Activated CD8-positive, alpha-beta T cell treated with anti-CD3 and anti-CD28 coated beads for 36 hours (primary cell): ENCODE data around the gene STAG2. TPM values are rescaled to one million over a fixed set of nuclear protein-coding genes. Genes with fewer than 3 reads are reported as not detected.

ENCODE experiments used
- ATAC-seq: fragments of 200-7000 bp; cut with Tn5 transposase; one replicate; pipeline ENCODE4 v1.10.0; 2021; ENCODE audit warnings: mild to moderate bottlenecking, moderate library complexity
- CTCF ChIA-PET: fragments of 350-600 bp; sonication (Branson Sonifier 250); formaldehyde crosslinking; loops from one replicate; lab custom pipeline; 2021; ENCODE audit warnings: antibody characterized with exemption; lab: Charles Lee
- POLR2A ChIA-PET: fragments of 350-600 bp; sonication (Branson Sonifier 250); formaldehyde crosslinking; loops from one replicate; lab custom pipeline; 2021; ENCODE audit warnings: antibody characterized with exemption; lab: Charles Lee
- DNase-seq: peaks from one replicate; pipeline ENCODE4 v3.0.0-alpha.2; 2020
- H3K27ac Mint-ChIP-seq: one replicate; pipeline ENCODE4 v1.8.0; 2021; ENCODE audit warnings: mild to moderate bottlenecking, mixed read lengths
- H3K27me3 Mint-ChIP-seq: one replicate; pipeline ENCODE4 v1.8.0; 2021; ENCODE audit warnings: mixed read lengths
- H3K36me3 Mint-ChIP-seq: one replicate; pipeline ENCODE4 v1.8.0; 2021; ENCODE audit warnings: low read depth, mixed read lengths
- H3K4me1 Mint-ChIP-seq: one replicate; pipeline ENCODE4 v1.8.0; 2021; ENCODE audit warnings: low read depth, mixed read lengths
- H3K4me3 Mint-ChIP-seq: one replicate; pipeline ENCODE4 v1.8.0; 2021; ENCODE audit warnings: mild to moderate bottlenecking, moderate library complexity, mixed read lengths
- H3K9me3 Mint-ChIP-seq: one replicate; pipeline ENCODE4 v1.8.0; 2021; ENCODE audit warnings: mixed read lengths
- CTCF ChIP-seq: fragments of 200-600 bp; IDR thresholded peaks from one replicate; pipeline ENCODE4 v1.8.0; 2022; ENCODE audit warnings: antibody characterized with exemption, mild to moderate bottlenecking
- intact Hi-C: fragments of 100-400 bp; cut with micrococcal nuclease; formaldehyde crosslinking; loops from one replicate; pipeline ENCODE4 v1.10.0; 2022
- total RNA-seq, 2 experiments: library from RNA; stranded (reverse); gene quantifications; one replicate each; pipeline ENCODE4 v1.2.3, GENCODE V29; 2021

STAG2 gene
- total RNA-seq, 2 experiments from 2014 or later, result 93.9 to 98.4 TPM

GRCh38 chrX:123962794-123963373, 1.4 kb downstream of the STAG2 start:
- no peaks in the 10 kb centered on the region for H3K27me3 Mint-ChIP-seq
- peak; percentile 68 for ATAC-seq
- POLR2A ChIA-PET, result interaction anchor here (0.8 to 2.2 kb wide), 6 partner anchors 9 to 381 kb away, joined by 3 to 8 read pairs (median 4); no protein-coding TSS in a partner anchor
- H3K4me3 Mint-ChIP-seq, result peak overlapping the region; percentile 98
- no peaks in the 10 kb centered on the region for H3K9me3 Mint-ChIP-seq
- peaks cover 26% of the 10 kb centered on the region for H3K4me1 Mint-ChIP-seq
- H3K36me3 Mint-ChIP-seq, result peaks cover 26% of the 10 kb centered on the region
- DNase-seq, result peak; percentile 91
- H3K27ac Mint-ChIP-seq, result peak overlapping the region; percentile 100
- CTCF ChIA-PET, result interaction anchor here (1.3 kb wide), 1 partner anchor 55 kb away, joined by 3 read pairs; no protein-coding TSS in a partner anchor
- intact Hi-C loops, result loop anchor here (5.0 to 10.0 kb wide), 5 partner anchors 54 to 384 kb away; partner anchors contain the start of gene SH2D1A
- TF ChIP-seq CTCF, result no peak

- ATAC-seq, result no peak
- H3K27me3 Mint-ChIP-seq, result no peaks in the 10 kb centered on the region
- peaks cover 32% of the 10 kb centered on the region for H3K36me3 Mint-ChIP-seq
- intact Hi-C loops, result loop anchor here (5.0 to 10.0 kb wide), 5 partner anchors 53 to 383 kb away; partner anchors contain the start of gene SH2D1A
- POLR2A ChIA-PET, result interaction anchor here (0.7 kb wide), 1 partner anchor 19 kb away, joined by 3 read pairs; no protein-coding TSS in a partner anchor
- DNase-seq, result no peak
- H3K27ac Mint-ChIP-seq, result peak overlapping the region; percentile 100
- H3K9me3 Mint-ChIP-seq, result no peaks in the 10 kb centered on the region
- peak overlapping the region; percentile 98 for H3K4me3 Mint-ChIP-seq
- peaks cover 38% of the 10 kb centered on the region for H3K4me1 Mint-ChIP-seq
- TF ChIP-seq CTCF, result no peak
- CTCF ChIA-PET, result interaction anchor here (1.2 kb wide), 1 partner anchor 12 kb away, joined by 5 read pairs; no protein-coding TSS in a partner anchor
Measured at GRCh38 chrX:123964156-123964834, 2.8 kb downstream of the STAG2 start.

- intact Hi-C loops, result loop anchor here (10.0 kb wide), 1 partner anchor 91 kb away; no protein-coding TSS in a partner anchor
- CTCF ChIA-PET, result interaction anchor here (1.2 kb wide), 1 partner anchor 11 kb away, joined by 5 read pairs; no protein-coding TSS in a partner anchor
- Mint-ChIP-seq H3K9me3 (no peaks in the 10 kb centered on the region), H3K36me3 (peaks cover 40% of the 10 kb centered on the region), H3K4me3 (no peak overlapping the region), H3K27me3 (no peaks in the 10 kb centered on the region), H3K27ac (peak overlapping the region; percentile 100), H3K4me1 (peaks cover 48% of the 10 kb centered on the region)
- TF ChIP-seq CTCF, result no peak
- POLR2A ChIA-PET, result no interaction called here
- ATAC-seq (no peak), DNase-seq (no peak)
Measured at GRCh38 chrX:123965712-123966111, 4.2 kb downstream of the STAG2 start.

- Mint-ChIP-seq H3K36me3 (peaks cover 33% of the 10 kb centered on the region), H3K27ac (no peak overlapping the region), H3K27me3 (no peaks in the 10 kb centered on the region), H3K9me3 (no peaks in the 10 kb centered on the region), H3K4me1 (peaks cover 59% of the 10 kb centered on the region), H3K4me3 (no peak overlapping the region)
- TF ChIP-seq CTCF, result no peak
- intact Hi-C loops, result loop anchor here (10.0 kb wide), 1 partner anchor 93 kb away; no protein-coding TSS in a partner anchor
- POLR2A ChIA-PET, result interaction anchor here (0.6 kb wide), 1 partner anchor 9 kb away, joined by 3 read pairs; no protein-coding TSS in a partner anchor
- ATAC-seq (no peak), DNase-seq (no peak)
- CTCF ChIA-PET, result interaction anchor here (1.0 kb wide), 1 partner anchor 9 kb away, joined by 4 read pairs; no protein-coding TSS in a partner anchor
Measured at GRCh38 chrX:123967497-123967896, 6.0 kb downstream of the STAG2 start.
